Measurements from ENCODE around the gene ADTRP.

ADTRP gene

GRCh38 chr6:11718463-11718862 lies 60.1 kb downstream of the ADTRP start:
- no peaks in the 10 kb centered on the region for H3K4me1 ChIP-seq (ENCODE audit: control insufficient read depth in 5 of 5, insufficient read depth in 5 of 5, low read length in 5 of 5)
- H3K9ac ChIP-seq (ENCODE audit: low read length in 5 of 5) = no peak overlapping the region
- H3K4me3 ChIP-seq (ENCODE audit: low read depth in 1 of 5, low read length in 5 of 5) = no peak overlapping the region
- H3K27ac ChIP-seq (ENCODE audit: low read depth, low read length) = no peak overlapping the region
- H3K9me3 ChIP-seq (ENCODE audit: control insufficient read depth in 5 of 5, low read length in 5 of 5) = no peaks in the 10 kb centered on the region
- H3K27me3 ChIP-seq (ENCODE audit: control insufficient read depth in 5 of 5, insufficient read depth in 4 of 5, low read length in 5 of 5) = no peaks in the 10 kb centered on the region
- no peaks in the 10 kb centered on the region for H3K36me3 ChIP-seq (ENCODE audit: control insufficient read depth in 5 of 5, insufficient read depth in 5 of 5, low read length in 5 of 5)

DNA sequence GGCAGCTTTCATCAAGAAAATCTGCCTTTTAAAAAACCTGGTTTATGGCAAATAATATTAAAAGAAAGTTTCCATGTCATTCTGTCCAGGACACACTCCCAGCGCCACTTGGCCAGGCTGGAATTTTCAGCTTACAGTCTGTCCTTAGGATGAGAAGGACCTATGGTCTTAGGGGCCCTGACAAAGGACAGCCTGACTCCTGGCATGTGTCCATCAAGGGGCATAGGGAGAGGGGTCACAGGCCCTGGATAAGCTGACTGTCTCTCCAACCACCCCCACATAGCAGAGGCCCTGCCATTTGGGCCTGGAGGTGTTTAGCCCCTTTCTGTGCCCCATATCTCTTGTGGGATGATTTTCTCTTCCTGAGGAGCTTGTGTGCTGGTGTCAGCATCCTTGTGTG lies 60.6 kb downstream of the ADTRP start:
- Histone ChIP-seq H3K27me3 (ENCODE audit: control insufficient read depth in 5 of 5, insufficient read depth in 4 of 5, low read length in 5 of 5) (no peaks in the 10 kb centered on the region), H3K9me3 (ENCODE audit: control insufficient read depth in 5 of 5, low read length in 5 of 5) (no peaks in the 10 kb centered on the region), H3K36me3 (ENCODE audit: control insufficient read depth in 5 of 5, insufficient read depth in 5 of 5, low read length in 5 of 5) (no peaks in the 10 kb centered on the region), H3K4me1 (ENCODE audit: control insufficient read depth in 5 of 5, insufficient read depth in 5 of 5, low read length in 5 of 5) (peaks cover 0 to under 1% (median 0%) of the 10 kb centered on the region in 5 donors), H3K4me3 (ENCODE audit: low read depth in 1 of 5, low read length in 5 of 5) (no peak overlapping the region), H3K9ac (ENCODE audit: low read length in 5 of 5) (no peak overlapping the region), H3K27ac (ENCODE audit: low read depth, low read length) (no peak overlapping the region)

- H3K4me1 ChIP-seq (ENCODE audit: control insufficient read depth in 5 of 5, insufficient read depth in 5 of 5, low read length in 5 of 5) = peaks cover 0 to 14% (median 7%) of the 10 kb centered on the region in 5 donors
- H3K9me3 ChIP-seq (ENCODE audit: control insufficient read depth in 5 of 5, low read length in 5 of 5) = no peaks in the 10 kb centered on the region
- H3K9ac ChIP-seq (ENCODE audit: low read length in 5 of 5) = no peak overlapping the region
- H3K27me3 ChIP-seq (ENCODE audit: control insufficient read depth in 5 of 5, insufficient read depth in 4 of 5, low read length in 5 of 5) = no peaks in the 10 kb centered on the region
- no peak overlapping the region for H3K4me3 ChIP-seq (ENCODE audit: low read depth in 1 of 5, low read length in 5 of 5)
- no peak overlapping the region for H3K27ac ChIP-seq (ENCODE audit: low read depth, low read length)
- no peaks in the 10 kb centered on the region for H3K36me3 ChIP-seq (ENCODE audit: control insufficient read depth in 5 of 5, insufficient read depth in 5 of 5, low read length in 5 of 5)
These were observed 63.8 kb downstream of the ADTRP start for GRCh38 chr6:11714798-11715285.

DNA sequence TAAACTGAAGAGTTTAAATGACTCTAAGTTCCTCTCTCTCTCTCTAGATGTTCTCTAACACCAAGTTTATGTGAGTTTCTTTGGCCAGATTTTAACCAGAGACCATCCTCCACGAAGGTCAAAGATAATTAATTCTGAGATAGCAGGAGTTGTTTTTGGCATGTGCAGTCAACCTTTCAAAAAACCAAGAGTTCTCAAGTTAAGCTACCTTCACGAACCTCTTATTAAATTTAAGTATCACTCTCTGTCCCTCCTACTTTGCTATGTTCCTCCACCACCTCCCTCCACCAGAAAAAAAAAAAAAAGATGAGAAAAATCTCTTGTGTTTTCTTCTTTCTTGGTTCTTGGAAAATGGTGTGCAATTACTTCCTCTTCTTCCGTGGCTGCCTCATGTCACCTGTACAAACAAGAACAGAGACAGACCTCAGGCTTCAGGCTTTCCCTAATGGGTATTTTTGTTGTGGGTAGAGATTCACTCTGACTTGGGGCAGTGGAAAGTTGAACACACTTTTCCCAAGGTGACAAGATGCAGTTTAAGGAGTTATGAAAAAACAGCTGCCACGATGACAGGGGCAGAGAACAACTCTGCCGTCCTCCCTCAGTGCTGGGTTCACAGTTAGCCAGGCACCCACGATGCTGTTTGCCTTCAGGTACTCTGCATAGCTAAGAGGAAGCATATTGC lies 64.3 kb downstream of the ADTRP start:
- Histone ChIP-seq H3K27me3 (ENCODE audit: control insufficient read depth in 5 of 5, insufficient read depth in 4 of 5, low read length in 5 of 5) (no peaks in the 10 kb centered on the region), H3K9me3 (ENCODE audit: control insufficient read depth in 5 of 5, low read length in 5 of 5) (no peaks in the 10 kb centered on the region), H3K4me1 (ENCODE audit: control insufficient read depth in 5 of 5, insufficient read depth in 5 of 5, low read length in 5 of 5) (peaks cover 0 to 14% (median 7%) of the 10 kb centered on the region in 5 donors), H3K36me3 (ENCODE audit: control insufficient read depth in 5 of 5, insufficient read depth in 5 of 5, low read length in 5 of 5) (no peaks in the 10 kb centered on the region), H3K27ac (ENCODE audit: low read depth, low read length) (no peak overlapping the region), H3K9ac (ENCODE audit: low read length in 5 of 5) (no peak overlapping the region), H3K4me3 (ENCODE audit: low read depth in 1 of 5, low read length in 5 of 5) (no peak overlapping the region)

GRCh38 chr6:11712760-11713159 lies 65.8 kb downstream of the ADTRP start:
- Histone ChIP-seq H3K36me3 (ENCODE audit: control insufficient read depth in 5 of 5, insufficient read depth in 5 of 5, low read length in 5 of 5) (no peaks in the 10 kb centered on the region), H3K27ac (ENCODE audit: low read depth, low read length) (no peak overlapping the region), H3K4me3 (ENCODE audit: low read depth in 1 of 5, low read length in 5 of 5) (no peak overlapping the region), H3K9ac (ENCODE audit: low read length in 5 of 5) (no peak overlapping the region), H3K4me1 (ENCODE audit: control insufficient read depth in 5 of 5, insufficient read depth in 5 of 5, low read length in 5 of 5) (peaks cover 0 to 14% (median 7%) of the 10 kb centered on the region in 5 donors), H3K27me3 (ENCODE audit: control insufficient read depth in 5 of 5, insufficient read depth in 4 of 5, low read length in 5 of 5) (no peaks in the 10 kb centered on the region), H3K9me3 (ENCODE audit: control insufficient read depth in 5 of 5, low read length in 5 of 5) (no peaks in the 10 kb centered on the region)

- H3K9ac ChIP-seq (ENCODE audit: low read length in 5 of 5) = no peak overlapping the region
- no peaks in the 10 kb centered on the region for H3K9me3 ChIP-seq (ENCODE audit: control insufficient read depth in 5 of 5, low read length in 5 of 5)
- no peaks in the 10 kb centered on the region for H3K27me3 ChIP-seq (ENCODE audit: control insufficient read depth in 5 of 5, insufficient read depth in 4 of 5, low read length in 5 of 5)
- peaks cover 0 to 14% (median 7%) of the 10 kb centered on the region in 5 donors for H3K4me1 ChIP-seq (ENCODE audit: control insufficient read depth in 5 of 5, insufficient read depth in 5 of 5, low read length in 5 of 5)
- no peak overlapping the region for H3K4me3 ChIP-seq (ENCODE audit: low read depth in 1 of 5, low read length in 5 of 5)
- H3K36me3 ChIP-seq (ENCODE audit: control insufficient read depth in 5 of 5, insufficient read depth in 5 of 5, low read length in 5 of 5) = no peaks in the 10 kb centered on the region
- H3K27ac ChIP-seq (ENCODE audit: low read depth, low read length) = no peak overlapping the region
These were observed 66.5 kb downstream of the ADTRP start for GRCh38 chr6:11711984-11712711.

DNA sequence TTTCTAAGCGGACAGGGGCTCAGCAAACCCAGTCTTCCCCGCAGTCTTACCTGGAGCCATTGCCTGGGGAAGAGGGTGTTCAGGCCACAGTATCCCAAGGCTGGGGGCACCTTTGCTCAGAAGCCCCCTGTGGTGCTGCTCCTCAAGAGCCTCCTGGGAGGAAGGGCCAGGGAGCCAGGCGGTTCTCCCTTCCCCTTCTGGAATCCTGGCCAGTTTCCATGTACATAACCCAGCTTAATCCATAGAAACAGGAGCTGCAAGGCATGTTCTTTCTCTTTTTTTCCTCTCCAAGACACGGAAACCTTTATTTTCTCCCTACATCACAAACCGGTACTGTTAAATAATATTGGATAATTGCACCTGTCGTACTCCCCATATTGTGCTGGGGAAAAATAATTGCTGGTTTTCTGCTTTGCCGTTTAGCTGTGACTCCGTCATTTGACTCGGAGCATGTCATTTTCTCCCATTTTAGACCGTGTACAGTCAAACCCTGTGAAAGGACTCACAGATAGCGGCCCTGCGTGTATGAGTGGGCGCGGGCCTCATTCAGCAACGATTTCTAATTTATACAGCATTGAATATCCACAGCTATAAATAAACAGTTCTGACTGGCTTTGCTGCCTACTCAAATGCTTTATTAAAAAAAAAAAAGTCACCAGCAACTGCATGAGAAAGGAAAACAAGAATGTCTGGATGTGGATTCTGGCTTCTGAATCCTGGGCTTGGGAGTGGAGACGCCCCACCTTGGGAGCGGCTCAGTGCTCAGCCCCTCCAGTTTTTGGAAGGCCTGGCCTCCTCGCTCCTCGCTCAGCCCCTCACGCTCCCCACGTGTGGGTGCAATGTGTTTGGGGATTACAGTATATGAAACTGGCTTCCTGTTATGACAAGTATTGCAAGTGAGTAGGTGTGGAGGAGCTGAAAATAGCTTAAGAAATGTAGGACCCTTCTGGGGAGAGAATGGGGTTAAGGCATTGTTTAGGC lies 67.3 kb downstream of the ADTRP start:
- no peaks in the 10 kb centered on the region for H3K27me3 ChIP-seq (ENCODE audit: control insufficient read depth in 5 of 5, insufficient read depth in 4 of 5, low read length in 5 of 5)
- H3K27ac ChIP-seq (ENCODE audit: low read depth, low read length) = no peak overlapping the region
- H3K4me1 ChIP-seq (ENCODE audit: control insufficient read depth in 5 of 5, insufficient read depth in 5 of 5, low read length in 5 of 5) = peaks cover 0 to 14% (median 7%) of the 10 kb centered on the region in 5 donors
- no peak overlapping the region for H3K4me3 ChIP-seq (ENCODE audit: low read depth in 1 of 5, low read length in 5 of 5)
- H3K9ac ChIP-seq (ENCODE audit: low read length in 5 of 5) = no peak overlapping the region
- H3K9me3 ChIP-seq (ENCODE audit: control insufficient read depth in 5 of 5, low read length in 5 of 5) = no peaks in the 10 kb centered on the region
- H3K36me3 ChIP-seq (ENCODE audit: control insufficient read depth in 5 of 5, insufficient read depth in 5 of 5, low read length in 5 of 5) = no peaks in the 10 kb centered on the region

DNA sequence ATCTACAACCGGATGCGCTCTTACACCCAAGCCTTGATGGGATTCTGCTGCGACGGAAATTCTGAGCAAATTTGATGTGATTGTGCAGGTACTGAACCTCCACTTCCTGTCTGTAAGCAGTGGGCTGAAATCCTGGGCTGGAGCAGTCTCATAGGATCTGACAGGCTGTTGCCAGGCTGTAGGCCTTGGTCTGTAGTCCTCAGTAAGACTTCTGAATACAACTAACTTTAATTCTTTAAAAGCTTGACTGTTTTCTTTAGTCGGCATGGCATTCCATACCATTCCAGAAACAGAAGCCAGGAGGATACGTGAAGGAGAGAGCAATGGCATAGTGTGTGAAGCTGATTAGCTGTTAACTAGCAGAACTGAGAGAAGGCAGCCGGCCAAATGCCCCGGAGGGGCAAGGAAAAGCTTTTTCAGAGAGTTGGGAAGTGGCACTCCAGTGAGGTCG lies 68.3 kb downstream of the ADTRP start:
- no peak overlapping the region for H3K27ac ChIP-seq (ENCODE audit: low read depth, low read length)
- H3K27me3 ChIP-seq (ENCODE audit: control insufficient read depth in 5 of 5, insufficient read depth in 4 of 5, low read length in 5 of 5) = no peaks in the 10 kb centered on the region
- peaks cover 0 to 14% (median 10%) of the 10 kb centered on the region in 5 donors for H3K4me1 ChIP-seq (ENCODE audit: control insufficient read depth in 5 of 5, insufficient read depth in 5 of 5, low read length in 5 of 5)
- no peak overlapping the region for H3K4me3 ChIP-seq (ENCODE audit: low read depth in 1 of 5, low read length in 5 of 5)
- H3K9ac ChIP-seq (ENCODE audit: low read length in 5 of 5) = no peak overlapping the region
- no peaks in the 10 kb centered on the region for H3K9me3 ChIP-seq (ENCODE audit: control insufficient read depth in 5 of 5, low read length in 5 of 5)
- H3K36me3 ChIP-seq (ENCODE audit: control insufficient read depth in 5 of 5, insufficient read depth in 5 of 5, low read length in 5 of 5) = no peaks in the 10 kb centered on the region

- no peaks in the 10 kb centered on the region for H3K9me3 ChIP-seq (ENCODE audit: control insufficient read depth in 5 of 5, low read length in 5 of 5)
- no peak overlapping the region for H3K9ac ChIP-seq (ENCODE audit: low read length in 5 of 5)
- H3K27ac ChIP-seq (ENCODE audit: low read depth, low read length) = no peak overlapping the region
- H3K36me3 ChIP-seq (ENCODE audit: control insufficient read depth in 5 of 5, insufficient read depth in 5 of 5, low read length in 5 of 5) = no peaks in the 10 kb centered on the region
- H3K4me1 ChIP-seq (ENCODE audit: control insufficient read depth in 5 of 5, insufficient read depth in 5 of 5, low read length in 5 of 5) = peaks cover 0 to 4% (median 0%) of the 10 kb centered on the region in 5 donors
- no peaks in the 10 kb centered on the region for H3K27me3 ChIP-seq (ENCODE audit: control insufficient read depth in 5 of 5, insufficient read depth in 4 of 5, low read length in 5 of 5)
- no peak overlapping the region for H3K4me3 ChIP-seq (ENCODE audit: low read depth in 1 of 5, low read length in 5 of 5)
These were observed 72.4 kb downstream of the ADTRP start for GRCh38 chr6:11706171-11706570.

Measured in subcutaneous abdominal adipose tissue (tissue), 5 donors.